Thoracic aorta (tissue), 2 donors: ENCODE data around the gene TMEFF1. TPM values are rescaled to one million over a fixed set of nuclear protein-coding genes. Genes with fewer than 3 reads are reported as not detected.

Source experiments
- ATAC-seq: fragments of 150-250 bp; one replicate; pipeline ENCODE4 v1.8.0; 2017; ENCODE audit warnings: low read depth; ENCODE audit not compliant: insufficient number of reproducible peaks, low FRiP score
- DNase-seq: peaks from one replicate; pipeline ENCODE4 v3.0.0-alpha.2; 2020; ENCODE audit warnings: low spot score
- H3K27ac ChIP-seq, 2 donors: fragments of 200-600 bp; sonication (generic); 1 replicate in 1 of 2; 2 replicates in 1 of 2; pipeline ENCODE4 v1.5.1; 2016; ENCODE audit warnings: mild to moderate bottlenecking in 2 of 2, moderate library complexity in 2 of 2
- H3K27me3 ChIP-seq: fragments of 200-600 bp; sonication (generic); replicated peaks from 2 replicates; pipeline ENCODE4 v1.6.0; 2016; ENCODE audit warnings: mild to moderate bottlenecking; ENCODE audit not compliant: insufficient read depth
- H3K36me3 ChIP-seq: fragments of 200-600 bp; sonication (generic); one replicate; pipeline ENCODE4 v1.5.1; 2016
- H3K4me1 ChIP-seq, 2 donors: fragments of 200-600 bp; sonication (generic); 1 replicate in 1 of 2; 2 replicates in 1 of 2; pipeline versions ENCODE4 v1.5.1 to v1.6.0; 2016; ENCODE audit warnings: low read depth in 2 of 2, mild to moderate bottlenecking in 1 of 2; ENCODE audit not compliant: control insufficient read depth in 1 of 2
- H3K4me3 ChIP-seq: fragments of 200-600 bp; sonication (generic); 2 replicates; pipeline ENCODE4 v1.5.1; 2016; ENCODE audit warnings: mild to moderate bottlenecking
- H3K9me3 ChIP-seq: fragments of 200-600 bp; sonication (generic); 2 replicates; pipeline ENCODE4 v1.5.1; 2016
- total RNA-seq, 2 donors: library from RNA; depleted of rRNA; stranded (reverse); fragments of >200 nt; gene quantifications; one replicate each; pipeline versions ENCODE4 v1.1.0 to v1.2.3, GENCODE V29; 2016
- TF ChIP-seq, protein P1 (sequence below): fragments of 200-600 bp; sonication (generic); IDR thresholded peaks from one replicate; pipeline ENCODE4 v1.5.1; 2019; ENCODE audit warnings: antibody characterized with exemption

Gene TMEFF1
- total RNA-seq, 2 donors from 2014 or later, result not detected

DNA sequence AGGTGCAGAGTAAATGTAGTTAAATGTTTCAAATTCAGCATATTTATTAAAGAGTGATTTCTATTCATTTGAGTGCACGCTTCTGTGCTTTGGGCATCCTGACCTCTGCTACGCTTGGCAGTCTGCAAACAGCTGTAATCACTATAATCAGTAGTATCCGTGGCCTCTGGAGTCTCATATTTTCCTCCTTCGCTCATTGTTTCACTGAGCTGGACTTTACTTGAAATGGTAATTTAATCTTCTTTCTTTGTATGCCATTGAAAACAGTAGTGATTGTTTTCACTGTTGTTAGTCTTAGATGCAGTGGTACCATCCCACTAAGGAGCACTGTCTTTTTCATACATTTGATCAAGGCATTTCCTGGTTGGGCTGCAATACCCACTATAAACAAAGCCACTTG lies 61.5 kb downstream of the TMEFF1 start:
- ATAC-seq (no peak), DNase-seq (no peak)
- Histone ChIP-seq H3K9me3 (no peaks in the 10 kb centered on the region), H3K4me1 (no peaks in the 10 kb centered on the region), H3K36me3 (no peaks in the 10 kb centered on the region), H3K27me3 (no peaks in the 10 kb centered on the region), H3K27ac (no peak overlapping the region), H3K4me3 (no peak overlapping the region)
- TF ChIP-seq, protein P1, sequence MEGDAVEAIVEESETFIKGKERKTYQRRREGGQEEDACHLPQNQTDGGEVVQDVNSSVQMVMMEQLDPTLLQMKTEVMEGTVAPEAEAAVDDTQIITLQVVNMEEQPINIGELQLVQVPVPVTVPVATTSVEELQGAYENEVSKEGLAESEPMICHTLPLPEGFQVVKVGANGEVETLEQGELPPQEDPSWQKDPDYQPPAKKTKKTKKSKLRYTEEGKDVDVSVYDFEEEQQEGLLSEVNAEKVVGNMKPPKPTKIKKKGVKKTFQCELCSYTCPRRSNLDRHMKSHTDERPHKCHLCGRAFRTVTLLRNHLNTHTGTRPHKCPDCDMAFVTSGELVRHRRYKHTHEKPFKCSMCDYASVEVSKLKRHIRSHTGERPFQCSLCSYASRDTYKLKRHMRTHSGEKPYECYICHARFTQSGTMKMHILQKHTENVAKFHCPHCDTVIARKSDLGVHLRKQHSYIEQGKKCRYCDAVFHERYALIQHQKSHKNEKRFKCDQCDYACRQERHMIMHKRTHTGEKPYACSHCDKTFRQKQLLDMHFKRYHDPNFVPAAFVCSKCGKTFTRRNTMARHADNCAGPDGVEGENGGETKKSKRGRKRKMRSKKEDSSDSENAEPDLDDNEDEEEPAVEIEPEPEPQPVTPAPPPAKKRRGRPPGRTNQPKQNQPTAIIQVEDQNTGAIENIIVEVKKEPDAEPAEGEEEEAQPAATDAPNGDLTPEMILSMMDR, result no peak

DNA sequence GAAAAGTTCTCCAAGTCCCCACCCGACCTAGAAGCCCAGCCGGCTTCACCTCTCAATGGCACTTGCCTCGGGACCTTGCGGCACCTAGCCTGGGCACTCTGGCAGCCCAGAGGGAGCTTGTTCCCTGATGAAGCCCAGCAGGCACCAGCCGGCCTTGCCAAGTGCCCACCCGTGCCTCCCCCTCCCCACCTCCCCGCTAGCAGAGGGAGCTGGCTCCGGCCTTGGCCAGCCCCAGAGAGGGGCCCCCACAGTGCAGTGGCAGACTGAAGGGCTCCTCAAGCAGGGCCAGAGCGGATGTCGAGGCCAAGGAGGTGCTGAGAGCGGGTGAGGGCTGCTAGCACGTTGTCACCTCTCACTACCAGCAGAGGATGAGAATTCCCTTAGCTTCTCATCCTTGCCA lies 67.4 kb downstream of the TMEFF1 start:
- TF ChIP-seq, protein P1, result no peak
- DNase-seq, result no peak
- H3K4me3 ChIP-seq, result no peak overlapping the region
- ATAC-seq, result no peak
- no peaks in the 10 kb centered on the region for H3K36me3 ChIP-seq
- no peaks in the 10 kb centered on the region for H3K27me3 ChIP-seq
- H3K4me1 ChIP-seq, result no peaks in the 10 kb centered on the region
- H3K9me3 ChIP-seq, result no peaks in the 10 kb centered on the region
- H3K27ac ChIP-seq, result no peak overlapping the region

DNA sequence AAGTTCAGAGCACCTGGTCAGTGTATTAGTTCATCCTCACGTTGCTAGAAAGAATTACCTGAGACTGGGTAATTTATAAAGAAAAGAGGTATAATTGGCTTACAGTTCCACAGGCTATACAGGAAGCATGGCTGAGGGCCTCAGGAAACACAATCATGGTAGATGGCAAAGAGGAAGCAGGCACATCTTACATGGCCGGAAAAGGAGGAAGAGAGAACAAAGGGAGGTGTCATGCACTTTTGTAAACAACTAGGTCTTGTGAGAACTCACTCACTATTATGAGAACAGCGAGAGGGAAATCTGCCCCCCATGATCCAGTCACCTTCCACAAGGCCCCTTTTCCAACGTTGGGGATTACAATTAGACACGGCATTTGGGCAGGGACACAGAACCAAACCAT lies 76.1 kb downstream of the TMEFF1 start:
- no peak overlapping the region for H3K4me3 ChIP-seq
- no peaks in the 10 kb centered on the region for H3K27me3 ChIP-seq
- no peaks in the 10 kb centered on the region for H3K36me3 ChIP-seq
- no peak for ATAC-seq
- DNase-seq, result no peak
- TF ChIP-seq, protein P1, result no peak
- no peaks in the 10 kb centered on the region for H3K9me3 ChIP-seq
- H3K27ac ChIP-seq, result no peak overlapping the region
- no peaks in the 10 kb centered on the region for H3K4me1 ChIP-seq

DNA sequence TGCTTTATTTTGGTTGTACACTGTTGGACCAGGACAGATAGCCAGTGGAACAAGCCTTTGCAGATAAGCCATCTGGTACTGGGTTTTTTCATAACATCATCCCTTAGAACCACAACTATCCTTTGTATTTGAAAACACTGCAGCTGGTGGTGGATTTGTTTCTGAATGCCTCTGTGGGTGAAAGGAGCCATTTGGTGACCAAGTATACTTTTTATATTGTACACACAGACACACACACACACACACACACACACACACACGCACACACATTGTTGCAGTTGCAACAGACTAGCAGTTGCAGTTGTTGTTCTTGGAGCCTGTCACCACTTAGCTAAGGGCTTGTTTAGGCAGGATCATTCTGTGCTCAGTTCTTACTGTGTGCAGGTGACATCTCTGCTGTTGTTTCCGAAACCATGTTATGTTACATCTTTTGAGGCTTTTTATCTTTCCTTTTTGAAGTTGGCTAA lies 82.0 kb downstream of the TMEFF1 start:
- ATAC-seq, result no peak
- H3K9me3 ChIP-seq, result no peaks in the 10 kb centered on the region
- H3K4me3 ChIP-seq, result no peak overlapping the region
- no peaks in the 10 kb centered on the region for H3K27me3 ChIP-seq
- no peak overlapping the region for H3K27ac ChIP-seq
- H3K4me1 ChIP-seq, result no peaks in the 10 kb centered on the region
- TF ChIP-seq, protein P1, result no peak
- no peak for DNase-seq
- no peaks in the 10 kb centered on the region for H3K36me3 ChIP-seq

DNA sequence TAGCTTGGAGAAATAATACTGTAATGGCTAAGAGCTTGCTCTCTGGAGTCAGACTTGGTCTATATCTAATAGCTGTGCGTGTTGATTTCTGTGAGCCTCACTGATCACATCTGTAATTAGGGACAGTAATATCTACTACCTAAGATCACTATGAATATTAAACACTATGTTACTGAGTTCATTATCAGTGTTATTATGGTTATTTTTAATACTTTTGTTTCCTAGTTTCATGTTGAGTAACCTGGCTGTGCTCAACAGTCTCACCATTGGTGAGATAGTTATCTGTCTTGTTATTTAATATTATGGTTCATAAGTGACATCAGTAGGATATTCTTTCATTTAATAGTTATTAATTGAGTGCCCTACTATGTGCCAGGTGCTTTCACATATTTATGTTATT lies 82.5 kb downstream of the TMEFF1 start:
- ATAC-seq, result no peak
- DNase-seq, result no peak
- TF ChIP-seq, protein P1, result no peak
- Histone ChIP-seq H3K27ac (no peak overlapping the region), H3K9me3 (no peaks in the 10 kb centered on the region), H3K27me3 (no peaks in the 10 kb centered on the region), H3K4me3 (no peak overlapping the region), H3K36me3 (no peaks in the 10 kb centered on the region), H3K4me1 (no peaks in the 10 kb centered on the region)
